Measurements from ENCODE around the gene ERVK3-1. TPM values are rescaled to one million over a fixed set of nuclear protein-coding genes. Genes with fewer than 3 reads are reported as not detected.
A peak's percentile ranks its signal among the peaks of the same experiment; 100 is the strongest.

Gene ERVK3-1
- total and polyA plus RNA-seq, 2 of the 13 experiments (the other 11 are each of a cell fraction or from before 2014, with no cell fraction given): 28.5 to 38.7 TPM

DNA sequence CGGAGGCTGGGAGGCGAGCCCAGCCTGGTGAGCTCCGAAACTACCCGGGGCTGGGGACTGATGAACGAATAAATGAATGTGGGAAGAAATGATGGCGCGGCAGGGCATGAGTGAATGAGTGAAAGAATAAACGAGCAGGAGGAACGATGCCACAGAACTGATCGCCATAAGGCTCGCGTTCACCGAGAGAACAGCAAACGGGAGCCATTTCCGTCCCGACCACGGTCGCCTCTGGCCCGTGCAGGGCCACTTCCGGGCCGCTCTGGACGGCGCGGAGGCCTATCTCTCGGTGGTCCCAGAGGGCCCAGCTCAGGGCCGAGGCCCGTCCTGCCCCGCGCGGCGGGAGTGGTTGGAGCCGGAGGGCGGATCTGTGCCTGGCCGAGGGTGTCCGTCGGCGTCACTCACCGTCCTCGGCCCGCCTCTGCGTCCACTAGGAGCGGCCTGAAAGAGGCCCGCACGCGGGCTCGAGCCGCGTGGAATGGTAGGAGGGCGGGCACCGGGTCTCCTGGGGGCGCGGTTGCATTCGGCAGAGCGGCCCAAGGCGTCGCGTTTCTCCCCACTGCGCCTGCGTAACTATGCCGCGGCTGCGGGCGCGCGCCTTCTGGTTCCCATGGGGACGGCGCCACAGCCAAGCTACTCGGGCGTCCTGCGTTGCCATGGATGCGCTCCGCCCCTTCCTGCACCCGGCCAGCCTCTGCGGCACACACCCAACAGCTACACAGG lies 57.3 kb downstream of the ERVK3-1 start, which contains the start of gene ZNF497 (continued):
- TF ChIP-seq ZNF274 (CRISPR knock-in tag; IDR thresholded peaks at IDR 0.05) (no peak; the same call in 1 of the 2 replicates), TBX3 (IDR thresholded peaks at IDR 0.05; ENCODE audit: borderline replicate concordance) (0 out of 2 replicates have a peak, but pooled peaks have one; percentile 10), SOX13 (IDR thresholded peaks at IDR 0.05) (no peak), SOX13 (CRISPR knock-in tag; conservative IDR thresholded peaks at IDR 0.05 in 1 of 2, IDR thresholded peaks at IDR 0.05 in 1 of 2) (peak in 1 of 2 experiments; percentile 3; a peak in 1 of 4 replicates), ERF (CRISPR knock-in tag; IDR thresholded peaks at IDR 0.05) (peak; percentile 77), ZNF326 (CRISPR knock-in tag; IDR thresholded peaks at IDR 0.05; ENCODE audit: borderline replicate concordance) (no peak), ZNF773 (CRISPR knock-in tag; IDR thresholded peaks at IDR 0.05; ENCODE audit: borderline replicate concordance) (no peak), GLI4 (CRISPR knock-in tag; IDR thresholded peaks at IDR 0.05; ENCODE audit: borderline replicate concordance) (0 out of 2 replicates have a peak, but pooled peaks have one; percentile 67), NR2F2 (IDR thresholded peaks at IDR 0.05; ENCODE audit: borderline replicate concordance, low read depth) (peak; percentile 42; the same call in 1 of the 2 replicates), TEAD3 (CRISPR knock-in tag; optimal IDR thresholded peaks at IDR 0.05; ENCODE audit: borderline replicate concordance) (peak; percentile 59), ZNF564 (CRISPR knock-in tag; IDR thresholded peaks at IDR 0.05) (peak; percentile 80; the same call in 1 of the 2 replicates), ZNF792 (CRISPR knock-in tag; IDR thresholded peaks at IDR 0.05) (0 out of 2 replicates have a peak, but pooled peaks have one; percentile 11), ZNF317 (CRISPR knock-in tag; IDR thresholded peaks at IDR 0.05) (no peak; the same call in 1 of the 2 replicates), PTBP1 (IDR thresholded peaks at IDR 0.05; ENCODE audit: low read depth, low read length, poor library complexity, severe bottlenecking) (no peak), ZNF510 (CRISPR knock-in tag; IDR thresholded peaks at IDR 0.05; ENCODE audit: low read depth) (no peak), NAIF1 (CRISPR knock-in tag; IDR thresholded peaks at IDR 0.05; ENCODE audit: borderline replicate concordance) (peak; percentile 63; the same call in 1 of the 2 replicates), ZNF672 (CRISPR knock-in tag; IDR thresholded peaks at IDR 0.05) (no peak)
- TF ChIP-seq, protein P1, sequence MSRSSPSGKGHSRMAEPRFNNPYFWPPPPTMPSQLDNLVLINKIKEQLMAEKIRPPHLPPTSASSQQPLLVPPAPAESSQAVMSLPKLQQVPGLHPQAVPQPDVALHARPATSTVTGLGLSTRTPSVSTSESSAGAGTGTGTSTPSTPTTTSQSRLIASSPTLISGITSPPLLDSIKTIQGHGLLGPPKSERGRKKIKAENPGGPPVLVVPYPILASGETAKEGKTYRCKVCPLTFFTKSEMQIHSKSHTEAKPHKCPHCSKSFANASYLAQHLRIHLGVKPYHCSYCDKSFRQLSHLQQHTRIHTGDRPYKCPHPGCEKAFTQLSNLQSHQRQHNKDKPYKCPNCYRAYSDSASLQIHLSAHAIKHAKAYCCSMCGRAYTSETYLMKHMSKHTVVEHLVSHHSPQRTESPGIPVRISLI (CRISPR knock-in tag; IDR thresholded peaks at IDR 0.05; ENCODE audit: borderline replicate concordance): peak; percentile 54; the same call in 1 of the 2 replicates
- TF ChIP-seq, protein P2, sequence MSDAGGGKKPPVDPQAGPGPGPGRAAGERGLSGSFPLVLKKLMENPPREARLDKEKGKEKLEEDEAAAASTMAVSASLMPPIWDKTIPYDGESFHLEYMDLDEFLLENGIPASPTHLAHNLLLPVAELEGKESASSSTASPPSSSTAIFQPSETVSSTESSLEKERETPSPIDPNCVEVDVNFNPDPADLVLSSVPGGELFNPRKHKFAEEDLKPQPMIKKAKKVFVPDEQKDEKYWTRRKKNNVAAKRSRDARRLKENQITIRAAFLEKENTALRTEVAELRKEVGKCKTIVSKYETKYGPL (CRISPR knock-in tag; IDR thresholded peaks at IDR 0.05): peak; percentile 81
- TF ChIP-seq, protein P3, sequence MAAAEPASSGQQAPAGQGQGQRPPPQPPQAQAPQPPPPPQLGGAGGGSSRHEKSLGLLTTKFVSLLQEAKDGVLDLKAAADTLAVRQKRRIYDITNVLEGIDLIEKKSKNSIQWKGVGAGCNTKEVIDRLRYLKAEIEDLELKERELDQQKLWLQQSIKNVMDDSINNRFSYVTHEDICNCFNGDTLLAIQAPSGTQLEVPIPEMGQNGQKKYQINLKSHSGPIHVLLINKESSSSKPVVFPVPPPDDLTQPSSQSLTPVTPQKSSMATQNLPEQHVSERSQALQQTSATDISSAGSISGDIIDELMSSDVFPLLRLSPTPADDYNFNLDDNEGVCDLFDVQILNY (CRISPR knock-in tag; conservative IDR thresholded peaks at IDR 0.05): 0 out of 2 replicates have a peak, but pooled peaks have one; percentile 32
- TF ChIP-seq, protein P4, sequence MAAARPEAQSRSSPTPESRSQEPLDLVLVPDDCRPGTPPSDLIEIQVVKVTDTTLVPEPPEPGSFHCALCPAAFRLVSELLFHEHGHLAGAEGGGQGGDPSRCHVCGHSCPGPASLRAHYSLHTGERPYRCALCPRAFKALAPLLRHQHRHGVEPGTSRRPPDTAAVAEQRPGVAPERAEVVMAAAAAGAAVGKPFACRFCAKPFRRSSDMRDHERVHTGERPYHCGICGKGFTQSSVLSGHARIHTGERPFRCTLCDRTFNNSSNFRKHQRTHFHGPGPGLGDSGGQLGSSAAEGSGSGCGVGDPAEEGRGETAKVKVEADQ (CRISPR knock-in tag; IDR thresholded peaks at IDR 0.05; ENCODE audit: borderline replicate concordance): peak; percentile 45; the same call in 1 of the 2 replicates
- TF ChIP-seq, protein P5, sequence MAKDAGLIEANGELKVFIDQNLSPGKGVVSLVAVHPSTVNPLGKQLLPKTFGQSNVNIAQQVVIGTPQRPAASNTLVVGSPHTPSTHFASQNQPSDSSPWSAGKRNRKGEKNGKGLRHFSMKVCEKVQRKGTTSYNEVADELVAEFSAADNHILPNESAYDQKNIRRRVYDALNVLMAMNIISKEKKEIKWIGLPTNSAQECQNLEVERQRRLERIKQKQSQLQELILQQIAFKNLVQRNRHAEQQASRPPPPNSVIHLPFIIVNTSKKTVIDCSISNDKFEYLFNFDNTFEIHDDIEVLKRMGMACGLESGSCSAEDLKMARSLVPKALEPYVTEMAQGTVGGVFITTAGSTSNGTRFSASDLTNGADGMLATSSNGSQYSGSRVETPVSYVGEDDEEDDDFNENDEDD (CRISPR knock-in tag; IDR thresholded peaks at IDR 0.05; ENCODE audit: borderline replicate concordance): peak; percentile 84
- TF ChIP-seq, protein P6, sequence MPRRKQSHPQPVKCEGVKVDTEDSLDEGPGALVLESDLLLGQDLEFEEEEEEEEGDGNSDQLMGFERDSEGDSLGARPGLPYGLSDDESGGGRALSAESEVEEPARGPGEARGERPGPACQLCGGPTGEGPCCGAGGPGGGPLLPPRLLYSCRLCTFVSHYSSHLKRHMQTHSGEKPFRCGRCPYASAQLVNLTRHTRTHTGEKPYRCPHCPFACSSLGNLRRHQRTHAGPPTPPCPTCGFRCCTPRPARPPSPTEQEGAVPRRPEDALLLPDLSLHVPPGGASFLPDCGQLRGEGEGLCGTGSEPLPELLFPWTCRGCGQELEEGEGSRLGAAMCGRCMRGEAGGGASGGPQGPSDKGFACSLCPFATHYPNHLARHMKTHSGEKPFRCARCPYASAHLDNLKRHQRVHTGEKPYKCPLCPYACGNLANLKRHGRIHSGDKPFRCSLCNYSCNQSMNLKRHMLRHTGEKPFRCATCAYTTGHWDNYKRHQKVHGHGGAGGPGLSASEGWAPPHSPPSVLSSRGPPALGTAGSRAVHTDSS (CRISPR knock-in tag; conservative IDR thresholded peaks at IDR 0.05): no peak
